Measurements from ENCODE around the gene TOMM22. TPM values are rescaled to one million over a fixed set of nuclear protein-coding genes. Genes with fewer than 3 reads are reported as not detected.
A peak's percentile ranks its signal among the peaks of the same experiment; 100 is the strongest.

Gene TOMM22
- total RNA-seq, 1 donor from 2014 or later, result 19.3 TPM

GRCh38 chr22:38724176-38724575 is 42.4 kb downstream of the TOMM22 start:
- peaks cover 0 to under 1% of the 10 kb centered on the region in 2 donors for H3K4me1 ChIP-seq
- H3K27me3 ChIP-seq, result no peaks in the 10 kb centered on the region
- peaks cover 85 to 92% of the 10 kb centered on the region in 2 donors for H3K36me3 ChIP-seq
- H3K27ac ChIP-seq, result no peak overlapping the region
- H3K9me3 ChIP-seq, result no peaks in the 10 kb centered on the region
- no peak overlapping the region for H3K4me3 ChIP-seq
- no peak for DNase-seq (ENCODE audit: low spot score in 2 of 2)
- TF ChIP-seq CTCF (IDR thresholded peaks at IDR 0.05), result no peak
- intact Hi-C loops (cut with DNase I), result no loop called here

GRCh38 chr22:38724926-38725571 is 43.3 kb downstream of the TOMM22 start:
- Histone ChIP-seq H3K27ac (no peak overlapping the region), H3K27me3 (no peaks in the 10 kb centered on the region), H3K4me3 (no peak overlapping the region), H3K36me3 (peaks cover 90 to 100% of the 10 kb centered on the region in 2 donors), H3K9me3 (no peaks in the 10 kb centered on the region), H3K4me1 (no peaks in the 10 kb centered on the region)
- intact Hi-C loops (cut with DNase I), result no loop called here
- no peak for DNase-seq (ENCODE audit: low spot score in 2 of 2)
- peak in 2 of 3 experiments; percentile 14 to 26 for TF ChIP-seq CTCF (IDR thresholded peaks at IDR 0.05)

- H3K36me3 ChIP-seq, result peaks cover 95 to 97% of the 10 kb centered on the region in 2 donors
- H3K4me1 ChIP-seq, result no peaks in the 10 kb centered on the region
- no peaks in the 10 kb centered on the region for H3K9me3 ChIP-seq
- no peak overlapping the region for H3K27ac ChIP-seq
- DNase-seq (ENCODE audit: low spot score in 2 of 2), result no peak
- TF ChIP-seq CTCF (IDR thresholded peaks at IDR 0.05), result no peak
- intact Hi-C loops (cut with DNase I), result no loop called here
- no peaks in the 10 kb centered on the region for H3K27me3 ChIP-seq
- H3K4me3 ChIP-seq, result no peak overlapping the region
Observed at GRCh38 chr22:38725900-38726655, 44.3 kb downstream of the TOMM22 start.

- Histone ChIP-seq H3K36me3 (peaks cover 87 to 97% of the 10 kb centered on the region in 2 donors), H3K9me3 (no peaks in the 10 kb centered on the region), H3K4me1 (peaks cover 2 to 9% of the 10 kb centered on the region in 2 donors), H3K4me3 (no peak overlapping the region), H3K27ac (no peak overlapping the region), H3K27me3 (no peaks in the 10 kb centered on the region)
- intact Hi-C loops (cut with DNase I), result no loop called here
- TF ChIP-seq CTCF (IDR thresholded peaks at IDR 0.05), result no peak
- no peak for DNase-seq (ENCODE audit: low spot score in 2 of 2)
Observed at GRCh38 chr22:38727123-38727522, 45.4 kb downstream of the TOMM22 start.

GRCh38 chr22:38727530-38728451 is 46.0 kb downstream of the TOMM22 start:
- no peaks in the 10 kb centered on the region for H3K9me3 ChIP-seq
- H3K4me3 ChIP-seq, result no peak overlapping the region
- peaks cover 5 to 12% of the 10 kb centered on the region in 2 donors for H3K4me1 ChIP-seq
- DNase-seq (ENCODE audit: low spot score in 2 of 2), result no peak
- no peak overlapping the region for H3K27ac ChIP-seq
- no peak for TF ChIP-seq CTCF (IDR thresholded peaks at IDR 0.05)
- H3K36me3 ChIP-seq, result peaks cover 80 to 92% of the 10 kb centered on the region in 2 donors
- intact Hi-C loops (cut with DNase I), result no loop called here
- H3K27me3 ChIP-seq, result no peaks in the 10 kb centered on the region
